Omental fat pad (tissue), 4 donors: ENCODE measurements around the gene DENND1A. TPM values are rescaled to one million over a fixed set of nuclear protein-coding genes. Genes with fewer than 3 reads are reported as not detected.

ENCODE experiments used
- ATAC-seq: fragments of 150-250 bp; one replicate; pipeline ENCODE4 v1.9.1; 2016; ENCODE audit warnings: mild to moderate bottlenecking, moderate library complexity; ENCODE audit not compliant: low FRiP score
- DNase-seq: peaks from one replicate; pipeline ENCODE4 v3.0.0-alpha.2; 2019; ENCODE audit warnings: low spot score
- CTCF ChIP-seq, 3 donors: fragments of 450-650 bp; IDR thresholded peaks; one replicate each; pipeline ENCODE4 v1.5.1; 2016 to 2017; ENCODE audit warnings: antibody characterized with exemption in 3 of 3, mild to moderate bottlenecking in 3 of 3, moderate library complexity in 2 of 3
- total RNA-seq, 4 donors: library from RNA; depleted of rRNA; stranded (reverse); fragments of >200 nt; gene quantifications; one replicate each; pipeline ENCODE4 v1.1.0, GENCODE V29; 2016

The DENND1A gene
- total RNA-seq, 4 donors from 2014 or later: 15.2 to 22.8 (median 20.7) TPM

- ATAC-seq (no peak), DNase-seq (no peak)
- TF ChIP-seq CTCF (IDR thresholded peaks at IDR 0.05): no peak
Measured at GRCh38 chr9:123656565-123656964, 273.4 kb downstream of the DENND1A start.

- ATAC-seq (no peak), DNase-seq (no peak)
- no peak for TF ChIP-seq CTCF (IDR thresholded peaks at IDR 0.05)
Measured at GRCh38 chr9:123655681-123656423, 274.1 kb downstream of the DENND1A start.

GRCh38 chr9:123654994-123655637 lies 274.8 kb downstream of the DENND1A start:
- no peak for ATAC-seq
- TF ChIP-seq CTCF (IDR thresholded peaks at IDR 0.05): no peak
- no peak for DNase-seq

- ATAC-seq: no peak
- no peak for TF ChIP-seq CTCF (IDR thresholded peaks at IDR 0.05)
- no peak for DNase-seq
Measured at GRCh38 chr9:123654218-123654993, 275.5 kb downstream of the DENND1A start.

GRCh38 chr9:123652416-123652815 lies 277.5 kb downstream of the DENND1A start:
- no peak for TF ChIP-seq CTCF (IDR thresholded peaks at IDR 0.05)
- DNase-seq: no peak
- no peak for ATAC-seq

GRCh38 chr9:123651871-123652270 lies 278.1 kb downstream of the DENND1A start:
- TF ChIP-seq CTCF (IDR thresholded peaks at IDR 0.05): no peak

More at GRCh38 chr9:123651871-123652270, 278.1 kb downstream of the DENND1A start:
- DNase-seq (no peak), ATAC-seq (no peak)
